ENCODE data around the gene MGAT5B. TPM values are rescaled to one million over a fixed set of nuclear protein-coding genes. Genes with fewer than 3 reads are reported as not detected.

Gene MGAT5B
- total RNA-seq, 1 donor from 2014 or later = 5.1 TPM

DNA sequence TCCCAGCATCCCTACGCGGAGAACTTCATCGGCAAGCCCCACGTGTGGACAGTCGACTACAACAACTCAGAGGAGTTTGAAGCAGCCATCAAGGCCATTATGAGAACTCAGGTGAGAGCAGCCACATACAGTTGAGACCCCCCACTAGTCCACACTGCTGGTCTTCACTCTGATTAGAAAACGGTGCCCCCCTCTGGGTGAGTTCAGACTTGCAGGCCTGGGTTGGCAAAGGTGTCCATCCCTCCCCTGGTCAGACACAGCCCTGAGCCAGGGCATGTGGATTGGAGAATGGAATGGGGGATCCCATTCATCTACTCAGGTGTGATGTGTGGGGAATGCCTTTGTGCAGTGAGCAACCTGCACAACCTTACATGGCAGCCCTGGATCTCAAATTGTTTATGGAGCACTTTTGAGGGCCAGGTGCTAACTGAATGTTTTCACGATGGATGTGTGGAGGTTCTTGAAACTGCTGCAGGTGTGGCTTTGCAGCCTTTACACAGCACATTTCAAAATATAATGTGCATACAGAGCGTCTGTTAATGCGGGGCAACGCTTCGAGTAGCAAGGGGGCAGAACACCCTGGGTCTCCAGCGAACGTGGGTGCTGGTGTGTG, 72.6 kb downstream of the MGAT5B start:
- peak; percentile 15 for TF ChIP-seq CTCF (IDR thresholded peaks at IDR 0.05; ENCODE audit: insufficient read depth, low read length, poor library complexity, severe bottlenecking)
- Histone ChIP-seq H3K4me3 (ENCODE audit: low read depth, low read length) (no peak overlapping the region), H3K27me3 (ENCODE audit: control insufficient read depth, insufficient read depth, low read length) (peaks cover 9% of the 10 kb centered on the region), H3K36me3 (ENCODE audit: control insufficient read depth, insufficient read depth, low read length) (no peaks in the 10 kb centered on the region)
- DNase-seq (ENCODE audit: low read depth) = no peak

- no peak for TF ChIP-seq CTCF (IDR thresholded peaks at IDR 0.05; ENCODE audit: insufficient read depth, low read length, poor library complexity, severe bottlenecking)
These were observed 75.0 kb downstream of the MGAT5B start for GRCh38 chr17:76943202-76943601.

DNA sequence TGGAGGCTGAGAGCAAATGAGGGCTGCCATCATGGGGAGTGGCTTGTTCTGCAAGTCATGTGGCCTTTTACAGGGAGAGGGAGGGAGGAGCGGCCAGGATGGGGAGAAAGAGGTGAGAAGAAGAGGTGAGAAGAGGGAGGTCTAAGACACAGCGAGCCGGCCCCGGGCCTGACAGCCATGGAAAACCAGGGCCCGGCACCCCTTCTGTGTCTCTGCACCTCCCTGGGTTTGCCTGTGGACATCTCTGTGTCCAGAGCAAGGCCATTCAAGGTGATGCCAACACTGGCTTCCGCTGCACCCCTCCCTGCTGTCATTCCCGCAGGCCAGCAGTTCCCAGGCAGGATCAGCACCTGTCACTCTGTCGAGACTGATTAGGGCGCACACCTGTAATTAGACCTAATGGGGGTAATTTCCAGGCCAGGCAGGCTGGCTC, 75.6 kb downstream of the MGAT5B start:
- DNase-seq (ENCODE audit: low read depth) = no peak
- no peaks in the 10 kb centered on the region for H3K36me3 ChIP-seq (ENCODE audit: control insufficient read depth, insufficient read depth, low read length)
- H3K27me3 ChIP-seq (ENCODE audit: control insufficient read depth, insufficient read depth, low read length) = peaks cover 9% of the 10 kb centered on the region
- no peak for TF ChIP-seq CTCF (IDR thresholded peaks at IDR 0.05; ENCODE audit: insufficient read depth, low read length, poor library complexity, severe bottlenecking)
- H3K4me3 ChIP-seq (ENCODE audit: low read depth, low read length) = no peak overlapping the region

More at GRCh38 chr17:76943202-76943601, 75.0 kb downstream of the MGAT5B start:
- DNase-seq (ENCODE audit: low read depth) = no peak
- Histone ChIP-seq H3K4me3 (ENCODE audit: low read depth, low read length) (no peak overlapping the region), H3K27me3 (ENCODE audit: control insufficient read depth, insufficient read depth, low read length) (peaks cover 9% of the 10 kb centered on the region), H3K36me3 (ENCODE audit: control insufficient read depth, insufficient read depth, low read length) (no peaks in the 10 kb centered on the region)

GRCh38 chr17:76944477-76944876, 76.3 kb downstream of the MGAT5B start:
- peaks cover 9% of the 10 kb centered on the region for H3K27me3 ChIP-seq (ENCODE audit: control insufficient read depth, insufficient read depth, low read length)
- no peaks in the 10 kb centered on the region for H3K36me3 ChIP-seq (ENCODE audit: control insufficient read depth, insufficient read depth, low read length)
- no peak overlapping the region for H3K4me3 ChIP-seq (ENCODE audit: low read depth, low read length)
- TF ChIP-seq CTCF (IDR thresholded peaks at IDR 0.05; ENCODE audit: insufficient read depth, low read length, poor library complexity, severe bottlenecking) = no peak
- DNase-seq (ENCODE audit: low read depth) = no peak

GRCh38 chr17:76946111-76946771, 78.0 kb downstream of the MGAT5B start:
- Histone ChIP-seq H3K36me3 (ENCODE audit: control insufficient read depth, insufficient read depth, low read length) (no peaks in the 10 kb centered on the region), H3K4me3 (ENCODE audit: low read depth, low read length) (no peak overlapping the region), H3K27me3 (ENCODE audit: control insufficient read depth, insufficient read depth, low read length) (peaks cover 9% of the 10 kb centered on the region)
- no peak for TF ChIP-seq CTCF (IDR thresholded peaks at IDR 0.05; ENCODE audit: insufficient read depth, low read length, poor library complexity, severe bottlenecking)
- no peak for DNase-seq (ENCODE audit: low read depth)

DNA sequence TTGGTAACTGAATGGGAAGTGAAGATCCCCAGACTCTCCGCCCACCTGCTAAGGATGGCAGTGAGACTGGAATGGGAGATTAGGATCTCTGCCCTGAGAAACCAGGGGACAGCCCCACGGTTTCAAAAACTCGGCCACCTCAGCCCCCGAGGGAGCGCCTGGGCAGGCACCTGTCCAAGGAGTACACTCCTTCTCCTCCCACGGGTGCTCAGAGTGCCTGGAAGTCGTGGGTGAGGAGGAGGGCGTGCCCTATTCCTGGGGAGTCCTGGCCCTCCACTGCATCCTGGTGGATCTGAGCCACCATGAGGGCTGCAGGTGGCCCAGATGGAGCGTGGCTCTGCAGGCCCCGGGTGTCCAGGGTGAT, 78.5 kb downstream of the MGAT5B start:
- peaks cover 9% of the 10 kb centered on the region for H3K27me3 ChIP-seq (ENCODE audit: control insufficient read depth, insufficient read depth, low read length)
- no peak overlapping the region for H3K4me3 ChIP-seq (ENCODE audit: low read depth, low read length)
- no peaks in the 10 kb centered on the region for H3K36me3 ChIP-seq (ENCODE audit: control insufficient read depth, insufficient read depth, low read length)
- DNase-seq (ENCODE audit: low read depth) = no peak
- no peak for TF ChIP-seq CTCF (IDR thresholded peaks at IDR 0.05; ENCODE audit: insufficient read depth, low read length, poor library complexity, severe bottlenecking)

Measured in kidney epithelial cell (primary cell).